ENCODE measurements around the gene KCNQ1.

KCNQ1 gene

DNA sequence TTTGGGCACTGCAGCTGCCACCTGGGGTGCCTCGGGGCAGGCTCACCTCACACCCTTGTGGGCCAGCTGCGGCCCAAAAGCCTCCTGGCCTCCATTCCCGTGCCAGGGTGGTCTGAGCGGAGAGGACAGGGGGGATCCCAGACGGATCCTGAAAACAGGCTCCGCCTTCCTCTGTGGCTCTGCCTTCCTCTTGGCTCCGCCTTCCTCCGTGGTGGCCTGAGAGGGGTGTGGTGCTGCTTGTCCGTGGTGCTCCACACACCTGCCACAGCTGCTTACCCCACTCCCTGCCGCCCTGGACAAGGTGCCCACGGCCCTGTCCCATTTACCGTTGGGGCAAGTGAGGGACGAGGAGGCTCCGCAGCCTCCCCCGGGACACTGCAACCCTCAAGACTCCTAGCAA lies 278.1 kb downstream of the KCNQ1 start:
- no peaks in the 10 kb centered on the region for H3K36me3 ChIP-seq (ENCODE audit: low read depth)
- ATAC-seq (ENCODE audit: low read depth) = no peak
- H3K27me3 ChIP-seq (ENCODE audit: insufficient read depth, poor library complexity, severe bottlenecking) = no peaks in the 10 kb centered on the region
- H3K4me1 ChIP-seq (ENCODE audit: insufficient read depth, poor library complexity, severe bottlenecking) = no peaks in the 10 kb centered on the region
- DNase-seq (ENCODE audit: low spot score) = no peak
- H3K27ac ChIP-seq (ENCODE audit: poor library complexity, severe bottlenecking) = no peak overlapping the region
- H3K4me3 ChIP-seq (ENCODE audit: severe bottlenecking) = no peak overlapping the region
- H3K9me3 ChIP-seq (ENCODE audit: severe bottlenecking) = no peaks in the 10 kb centered on the region
- no peak for TF ChIP-seq CTCF (IDR thresholded peaks at IDR 0.05; ENCODE audit: poor library complexity, severe bottlenecking)

GRCh38 chr11:2724104-2724503 lies 279.3 kb downstream of the KCNQ1 start:
- H3K27me3 ChIP-seq (ENCODE audit: insufficient read depth, poor library complexity, severe bottlenecking) = no peaks in the 10 kb centered on the region
- no peak for DNase-seq (ENCODE audit: low spot score)

GRCh38 chr11:2724653-2725367 lies 280.0 kb downstream of the KCNQ1 start:
- ATAC-seq (ENCODE audit: low read depth) (no peak; the same call in 2 of the 3 replicates), DNase-seq (ENCODE audit: low spot score) (no peak)
- Histone ChIP-seq H3K9me3 (ENCODE audit: severe bottlenecking) (no peaks in the 10 kb centered on the region), H3K27ac (ENCODE audit: poor library complexity, severe bottlenecking) (no peak overlapping the region), H3K4me1 (ENCODE audit: insufficient read depth, poor library complexity, severe bottlenecking) (no peaks in the 10 kb centered on the region), H3K36me3 (ENCODE audit: low read depth) (no peaks in the 10 kb centered on the region), H3K4me3 (ENCODE audit: severe bottlenecking) (no peak overlapping the region), H3K27me3 (ENCODE audit: insufficient read depth, poor library complexity, severe bottlenecking) (no peaks in the 10 kb centered on the region)
- TF ChIP-seq CTCF (IDR thresholded peaks at IDR 0.05; ENCODE audit: poor library complexity, severe bottlenecking) = no peak

More at GRCh38 chr11:2724104-2724503, 279.3 kb downstream of the KCNQ1 start:
- no peaks in the 10 kb centered on the region for H3K4me1 ChIP-seq (ENCODE audit: insufficient read depth, poor library complexity, severe bottlenecking)
- H3K4me3 ChIP-seq (ENCODE audit: severe bottlenecking) = no peak overlapping the region
- TF ChIP-seq CTCF (IDR thresholded peaks at IDR 0.05; ENCODE audit: poor library complexity, severe bottlenecking) = no peak
- H3K36me3 ChIP-seq (ENCODE audit: low read depth) = no peaks in the 10 kb centered on the region
- H3K9me3 ChIP-seq (ENCODE audit: severe bottlenecking) = no peaks in the 10 kb centered on the region
- H3K27ac ChIP-seq (ENCODE audit: poor library complexity, severe bottlenecking) = no peak overlapping the region
- ATAC-seq (ENCODE audit: low read depth) = no peak

- no peak for DNase-seq (ENCODE audit: low spot score)
- Histone ChIP-seq H3K27me3 (ENCODE audit: insufficient read depth, poor library complexity, severe bottlenecking) (no peaks in the 10 kb centered on the region), H3K36me3 (ENCODE audit: low read depth) (no peaks in the 10 kb centered on the region), H3K4me3 (ENCODE audit: severe bottlenecking) (no peak overlapping the region), H3K9me3 (ENCODE audit: severe bottlenecking) (no peaks in the 10 kb centered on the region), H3K4me1 (ENCODE audit: insufficient read depth, poor library complexity, severe bottlenecking) (no peaks in the 10 kb centered on the region), H3K27ac (ENCODE audit: poor library complexity, severe bottlenecking) (no peak overlapping the region)
- ATAC-seq (ENCODE audit: low read depth) = no peak
- TF ChIP-seq CTCF (IDR thresholded peaks at IDR 0.05; ENCODE audit: poor library complexity, severe bottlenecking) = no peak
These were observed 280.8 kb downstream of the KCNQ1 start for GRCh38 chr11:2725368-2726300.
